22Rv1 (cell line): Measurements from ENCODE around the gene RARS1.

Experiments used
- ZFX ChIP-seq: fragments of 450-650 bp; IDR thresholded peaks from 2 replicates; pipeline ENCODE4 v1.6.1; 2017; ENCODE audit warnings: antibody characterized with exemption, borderline replicate concordance
- TF ChIP-seq, protein P1 (sequence below): fragments of 450-650 bp; IDR thresholded peaks from 2 replicates; pipeline ENCODE4 v1.5.1; 2017; ENCODE audit warnings: mild to moderate bottlenecking

DNA sequence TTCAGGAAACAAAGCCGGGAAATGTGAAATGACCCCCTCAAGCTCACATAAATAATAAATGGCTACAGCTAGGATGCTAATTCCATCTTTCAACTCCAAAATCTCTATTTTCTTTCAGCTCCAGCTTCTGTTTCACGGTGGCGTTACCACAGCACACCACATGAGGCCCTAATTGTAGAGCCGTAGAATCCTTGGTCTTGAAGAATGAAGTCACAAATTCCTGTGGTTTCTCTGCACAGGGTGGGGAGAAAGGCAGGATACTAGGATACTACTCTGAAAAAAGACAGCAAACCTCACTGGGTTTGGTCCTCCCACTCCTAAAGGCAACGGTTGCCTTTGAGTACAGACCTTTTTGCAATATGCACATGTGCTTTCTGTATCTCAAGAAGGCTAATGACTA is 13.9 kb upstream of the RARS1 start:
- TF ChIP-seq, protein P1, sequence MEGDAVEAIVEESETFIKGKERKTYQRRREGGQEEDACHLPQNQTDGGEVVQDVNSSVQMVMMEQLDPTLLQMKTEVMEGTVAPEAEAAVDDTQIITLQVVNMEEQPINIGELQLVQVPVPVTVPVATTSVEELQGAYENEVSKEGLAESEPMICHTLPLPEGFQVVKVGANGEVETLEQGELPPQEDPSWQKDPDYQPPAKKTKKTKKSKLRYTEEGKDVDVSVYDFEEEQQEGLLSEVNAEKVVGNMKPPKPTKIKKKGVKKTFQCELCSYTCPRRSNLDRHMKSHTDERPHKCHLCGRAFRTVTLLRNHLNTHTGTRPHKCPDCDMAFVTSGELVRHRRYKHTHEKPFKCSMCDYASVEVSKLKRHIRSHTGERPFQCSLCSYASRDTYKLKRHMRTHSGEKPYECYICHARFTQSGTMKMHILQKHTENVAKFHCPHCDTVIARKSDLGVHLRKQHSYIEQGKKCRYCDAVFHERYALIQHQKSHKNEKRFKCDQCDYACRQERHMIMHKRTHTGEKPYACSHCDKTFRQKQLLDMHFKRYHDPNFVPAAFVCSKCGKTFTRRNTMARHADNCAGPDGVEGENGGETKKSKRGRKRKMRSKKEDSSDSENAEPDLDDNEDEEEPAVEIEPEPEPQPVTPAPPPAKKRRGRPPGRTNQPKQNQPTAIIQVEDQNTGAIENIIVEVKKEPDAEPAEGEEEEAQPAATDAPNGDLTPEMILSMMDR = no peak
- no peak for TF ChIP-seq ZFX
